GM21576 (cell line): ENCODE results near the gene CYP4A11.
"Not testable (repeated sequence)": the region's sequence is repeated elsewhere in the genome, so short reads cannot be mapped to it uniquely, and the experiment has no call there.

Experiments
- ATAC-seq: cut with Tn5 transposase; IDR thresholded peaks from one replicate; pipeline ENCODE4 v1.9.1; 2021; ENCODE audit warnings: mild to moderate bottlenecking, moderate library complexity; ENCODE audit not compliant: unreplicated experiment

Gene CYP4A11

GRCh38 chr1:46941135-46941694, at the start of gene CYP4A11:
Gene CYP4A11, minus strand, starts transcription at chr1:46941476. Its CDS starts 43 bp downstream, at chr1:46941433.
- no peak for ATAC-seq

- ATAC-seq, result not testable (repeated sequence)
Observed at GRCh38 chr1:46990541-46990940, 49.3 kb upstream of the CYP4A11 start.

- ATAC-seq, result no peak
Observed at GRCh38 chr1:46983830-46984586, 42.7 kb upstream of the CYP4A11 start.

- no peak for ATAC-seq
Observed at GRCh38 chr1:46983166-46983829, 42.0 kb upstream of the CYP4A11 start.

- ATAC-seq, result no peak
Observed at GRCh38 chr1:46969014-46969619, 27.8 kb upstream of the CYP4A11 start.

- ATAC-seq, result not testable (repeated sequence)
Observed at GRCh38 chr1:46962272-46962671, 21.0 kb upstream of the CYP4A11 start.

- ATAC-seq, result no peak
Observed at GRCh38 chr1:46961066-46961758, 19.9 kb upstream of the CYP4A11 start.

- ATAC-seq, result no peak
Observed at GRCh38 chr1:46960250-46960649, 19.0 kb upstream of the CYP4A11 start.

- not testable (repeated sequence) for ATAC-seq
Observed at GRCh38 chr1:46955116-46955515, 13.8 kb upstream of the CYP4A11 start.

GRCh38 chr1:46953847-46954246, 12.6 kb upstream of the CYP4A11 start:
- not testable (repeated sequence) for ATAC-seq

GRCh38 chr1:46949417-46949666, 8.1 kb upstream of the CYP4A11 start:
- ATAC-seq, result not testable (repeated sequence)

- no peak for ATAC-seq
Observed at GRCh38 chr1:46948629-46949416, 7.5 kb upstream of the CYP4A11 start.

- ATAC-seq, result not testable (repeated sequence)
Observed at GRCh38 chr1:46947706-46948105, 6.4 kb upstream of the CYP4A11 start.

- ATAC-seq, result no peak
Observed at GRCh38 chr1:46942086-46942485, 810 bp upstream of the CYP4A11 start.

- ATAC-seq, result no peak
Observed at GRCh38 chr1:46940307-46940706, 969 bp downstream of the CYP4A11 start.

GRCh38 chr1:46937270-46937669, 4.0 kb downstream of the CYP4A11 start:
- no peak for ATAC-seq

- no peak for ATAC-seq
Observed at GRCh38 chr1:46936788-46937187, 4.5 kb downstream of the CYP4A11 start.

- ATAC-seq, result not testable (repeated sequence)
Observed at GRCh38 chr1:46934852-46935251, 6.4 kb downstream of the CYP4A11 start.

GRCh38 chr1:46932020-46932419, 9.3 kb downstream of the CYP4A11 start:
- not testable (repeated sequence) for ATAC-seq

- ATAC-seq, result no peak
Observed at GRCh38 chr1:46931151-46931550, 10.1 kb downstream of the CYP4A11 start.
